K562 (cell line): ENCODE results near the gene PCBP2.

Experiments used
- MAZ ChIP-seq, 2 experiments: fragments of 450-650 bp in 1 of 2; sonication (generic) in 1 of 2; formaldehyde crosslinking; IDR thresholded peaks in 1 of 2; conservative IDR thresholded peaks in 1 of 2; 2 replicates each; pipeline versions ENCODE4 v1.4.0 to v1.5.0; 2020; ENCODE audit warnings: mild to moderate bottlenecking in 1 of 2, missing genetic modification reagents in 1 of 2
- ZBTB8A ChIP-seq: fragments of 450-650 bp; IDR thresholded peaks from 2 replicates; pipeline ENCODE4 v1.6.1; 2018; ENCODE audit warnings: mild to moderate bottlenecking, moderate library complexity; ENCODE audit not compliant: partially characterized antibody
- ZNF274 ChIP-seq: IDR thresholded peaks from 2 replicates; pipeline ENCODE4 v1.6.1; 2011; ENCODE audit warnings: low read depth, mild to moderate bottlenecking, low read length, moderate library complexity, borderline replicate concordance
- ZNF584 ChIP-seq: fragments of 200-800 bp; sonication (Bioruptor generic); IDR thresholded peaks from 2 replicates; pipeline ENCODE4 v1.6.1; 2016; ENCODE audit warnings: low read depth, mild to moderate bottlenecking, missing genetic modification characterization, missing compliant biosample characterization

DNA sequence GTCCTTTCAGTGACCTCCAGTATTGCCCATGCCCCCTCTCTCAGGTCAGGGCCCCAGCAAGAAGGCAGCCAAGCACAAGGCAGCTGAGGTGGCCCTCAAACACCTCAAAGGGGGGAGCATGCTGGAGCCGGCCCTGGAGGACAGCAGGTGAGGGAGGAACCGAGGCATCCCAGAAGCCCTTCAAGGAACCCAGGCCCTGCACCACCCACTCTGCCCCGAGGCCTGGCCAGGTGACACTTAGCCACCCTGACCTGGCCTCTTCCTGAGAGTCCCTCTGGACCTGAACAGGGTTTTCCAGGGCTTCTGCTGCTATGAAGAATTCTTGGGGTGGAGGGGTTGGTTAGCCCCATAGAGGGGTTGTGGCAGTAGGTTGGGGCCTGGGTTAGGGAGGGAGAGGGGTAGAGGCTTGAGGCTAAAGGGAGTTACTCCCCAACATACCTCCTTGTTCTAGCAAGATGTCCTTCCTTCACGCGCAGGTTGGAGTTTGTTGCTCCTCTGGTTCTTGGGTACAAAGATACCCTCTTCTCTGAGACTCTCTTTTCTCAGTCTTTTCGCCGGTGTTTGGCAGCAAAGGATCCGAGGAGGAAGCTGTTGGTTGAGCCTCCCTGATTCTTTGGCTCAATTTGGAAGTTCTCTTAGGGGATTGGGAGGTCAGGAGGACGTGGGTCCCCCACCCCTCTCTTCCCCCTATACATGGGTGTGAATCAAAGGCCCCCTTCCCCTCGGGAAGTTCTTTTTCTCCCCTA is 51.3 kb downstream of the PCBP2 start:
- TF ChIP-seq MAZ (CRISPR knock-in tag; conservative IDR thresholded peaks at IDR 0.05 in 1 of 2, IDR thresholded peaks at IDR 0.05 in 1 of 2): no peak
- TF ChIP-seq ZNF274: no peak
- no peak for TF ChIP-seq ZBTB8A
- TF ChIP-seq ZNF584 (CRISPR knock-in tag): no peak
